Lung (tissue), 12 donors: ENCODE results near the gene CLDN4. TPM values are rescaled to one million over a fixed set of nuclear protein-coding genes. Genes with fewer than 3 reads are reported as not detected.
A peak's percentile ranks its signal among the peaks of the same experiment; 100 is the strongest.
"Not testable (repeated sequence)": the region's sequence is repeated elsewhere in the genome, so short reads cannot be mapped to it uniquely, and the experiment has no call there.

ENCODE experiments used
- ATAC-seq: fragments of 200-7000 bp; cut with Tn5 transposase; one replicate; pipeline ENCODE4 v1.9.1; 2020; ENCODE audit warnings: moderate number of reproducible peaks; ENCODE audit not compliant: insufficient read depth, low FRiP score
- DNase-seq, 3 donors: peaks; one replicate each; pipeline ENCODE4 v3.0.0-alpha.2; 2013 to 2017
- H3K27ac ChIP-seq, 2 donors: one replicate each; pipeline ENCODE4 v1.5.1; 2013; ENCODE audit warnings: mild to moderate bottlenecking in 2 of 2, moderate library complexity in 2 of 2, control low read depth in 1 of 2, inconsistent platforms in 1 of 2, low read depth in 1 of 2, low read length in 1 of 2
- H3K27me3 ChIP-seq, 3 donors: one replicate each; pipeline ENCODE4 v1.5.1; 2013; ENCODE audit warnings: low read length in 2 of 3; ENCODE audit not compliant: control insufficient read depth in 3 of 3, insufficient read depth in 3 of 3
- H3K36me3 ChIP-seq, 4 donors: one replicate each; pipeline ENCODE4 v1.5.1; 2013; ENCODE audit warnings: low read length in 4 of 4, mild to moderate bottlenecking in 1 of 4, moderate library complexity in 1 of 4; ENCODE audit not compliant: control insufficient read depth in 4 of 4, insufficient read depth in 4 of 4
- H3K4me1 ChIP-seq, 5 donors: one replicate each; pipeline ENCODE4 v1.5.1; 2013; ENCODE audit warnings: low read length in 5 of 5, mild to moderate bottlenecking in 2 of 5, moderate library complexity in 1 of 5; ENCODE audit not compliant: control insufficient read depth in 5 of 5, insufficient read depth in 5 of 5
- H3K4me3 ChIP-seq: one replicate; pipeline ENCODE4 v1.5.1; 2013; ENCODE audit warnings: mild to moderate bottlenecking, control low read depth, moderate library complexity
- H3K9ac ChIP-seq, 2 donors: one replicate each; pipeline ENCODE4 v1.5.1; 2013; ENCODE audit warnings: low read length in 2 of 2, control low read depth in 1 of 2; ENCODE audit not compliant: insufficient read depth in 1 of 2
- H3K9me3 ChIP-seq, 4 donors: one replicate each; pipeline ENCODE4 v1.5.1; 2013; ENCODE audit warnings: low read length in 3 of 4, mild to moderate bottlenecking in 1 of 4, moderate library complexity in 1 of 4; ENCODE audit not compliant: control insufficient read depth in 4 of 4, insufficient read depth in 3 of 4
- WGBS, 2 donors: extraction: QIAGEN DNeasy Blood & Tissue Kit; methylation state at CpG; one replicate each; pipeline ENCODE4 v1.1.7; 2013; 5-methylcytosine and 5-hydroxymethylcytosine counted together
- polyA plus RNA-seq, 2 donors: library from polyadenylated mRNA; stranded (reverse); fragments of 200-250 nt; gene quantifications; one replicate each; pipeline ENCODE4 v1.2.1, GENCODE V29; 2013
- total RNA-seq, 2 donors: library from RNA; depleted of rRNA in 1 of 2; stranded (reverse); fragments of >200 nt in 1 of 2; gene quantifications; one replicate each; pipeline ENCODE4 v1.2.1, GENCODE V29; 2014 to 2021
- TF ChIP-seq, protein P1 (sequence below): IDR thresholded peaks from 2 replicates; pipeline ENCODE4 v1.5.1; 2012; ENCODE audit warnings: mild to moderate bottlenecking; ENCODE audit errors: control extremely low read depth, extremely low read depth
- donor health status: control.
- donor health status: control.
- donor health status: Bipolar disorder and iron deficiency.
- donor health status: healthy.
- donor health status: DM: yes; HTN: yes; CAD: no.

The CLDN4 gene
- total and polyA plus RNA-seq, 4 donors: 99.8 to 169 (median 152) TPM

DNA sequence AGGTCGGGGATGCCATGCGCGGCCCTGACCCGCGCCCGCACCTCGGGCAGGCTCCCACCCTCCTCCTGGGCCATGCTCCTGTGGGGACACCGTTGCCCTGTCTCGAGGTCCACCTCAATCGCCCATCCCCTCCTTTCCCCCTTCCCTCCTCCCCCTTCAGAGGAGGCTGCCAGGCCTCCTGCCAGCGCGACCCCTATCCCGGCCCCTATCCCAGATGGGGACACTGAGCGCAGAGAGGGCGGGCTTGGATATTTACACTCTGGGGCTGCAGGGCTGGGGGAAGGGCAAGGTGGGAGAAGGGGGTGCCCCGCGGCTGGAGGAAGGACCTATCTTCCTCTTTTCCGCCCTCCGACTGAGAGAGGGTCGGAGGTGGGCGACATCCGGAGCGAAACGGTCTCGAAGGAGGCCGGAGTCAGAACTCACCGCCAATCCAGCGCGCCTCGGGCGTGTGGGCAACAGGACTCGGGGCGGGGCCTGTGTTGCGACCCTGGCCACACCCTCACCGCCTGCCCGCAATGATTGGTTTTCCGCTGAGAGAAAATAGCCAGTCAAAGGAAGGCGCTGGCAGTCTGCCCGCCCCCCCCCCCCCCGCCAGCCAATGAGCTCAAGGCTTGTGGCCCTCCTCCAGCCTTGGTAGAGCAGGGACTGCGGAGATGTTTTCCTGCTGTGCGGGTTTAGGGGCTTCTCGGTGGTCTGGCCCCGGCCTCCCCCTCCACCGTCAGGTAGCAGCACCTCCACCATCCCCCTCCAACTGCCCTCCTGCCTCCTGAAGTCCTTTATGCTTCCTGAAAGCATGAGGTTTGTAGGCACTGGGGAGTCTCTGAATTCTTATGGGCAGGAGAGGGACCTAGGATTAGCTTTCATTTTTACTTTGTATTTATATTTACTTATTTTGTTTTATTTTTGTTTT is 11.5 kb downstream of the CLDN4 start, which contains the start of gene METTL27:
METTL27 (minus strand) TSS at position 450 of the 910 bp plus-strand sequence; CDS start at position 74, 376 bp downstream.
- Histone ChIP-seq H3K36me3 (no peaks in the 10 kb centered on the region), H3K4me3 (peak within 1 kb of the TSS; percentile 58), H3K4me1 (peaks cover 0 to 7% (median 3%) of the 10 kb centered on the region in 5 donors), H3K27me3 (no peaks in the 10 kb centered on the region), H3K9ac (peak within 1 kb of the TSS; percentile 41 to 87), H3K9me3 (no peaks in the 10 kb centered on the region), H3K27ac (peak within 1 kb of the TSS in 1 of 2 donors; percentile 89)
- ATAC-seq (peak; percentile 92), DNase-seq (peak; percentile 96 to 98 (median 97))
- TF ChIP-seq, protein P1, sequence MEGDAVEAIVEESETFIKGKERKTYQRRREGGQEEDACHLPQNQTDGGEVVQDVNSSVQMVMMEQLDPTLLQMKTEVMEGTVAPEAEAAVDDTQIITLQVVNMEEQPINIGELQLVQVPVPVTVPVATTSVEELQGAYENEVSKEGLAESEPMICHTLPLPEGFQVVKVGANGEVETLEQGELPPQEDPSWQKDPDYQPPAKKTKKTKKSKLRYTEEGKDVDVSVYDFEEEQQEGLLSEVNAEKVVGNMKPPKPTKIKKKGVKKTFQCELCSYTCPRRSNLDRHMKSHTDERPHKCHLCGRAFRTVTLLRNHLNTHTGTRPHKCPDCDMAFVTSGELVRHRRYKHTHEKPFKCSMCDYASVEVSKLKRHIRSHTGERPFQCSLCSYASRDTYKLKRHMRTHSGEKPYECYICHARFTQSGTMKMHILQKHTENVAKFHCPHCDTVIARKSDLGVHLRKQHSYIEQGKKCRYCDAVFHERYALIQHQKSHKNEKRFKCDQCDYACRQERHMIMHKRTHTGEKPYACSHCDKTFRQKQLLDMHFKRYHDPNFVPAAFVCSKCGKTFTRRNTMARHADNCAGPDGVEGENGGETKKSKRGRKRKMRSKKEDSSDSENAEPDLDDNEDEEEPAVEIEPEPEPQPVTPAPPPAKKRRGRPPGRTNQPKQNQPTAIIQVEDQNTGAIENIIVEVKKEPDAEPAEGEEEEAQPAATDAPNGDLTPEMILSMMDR: no peak
- WGBS, 2 donors: 7% methylated on average over 31 to 44 of the region's 45 CpGs

DNA sequence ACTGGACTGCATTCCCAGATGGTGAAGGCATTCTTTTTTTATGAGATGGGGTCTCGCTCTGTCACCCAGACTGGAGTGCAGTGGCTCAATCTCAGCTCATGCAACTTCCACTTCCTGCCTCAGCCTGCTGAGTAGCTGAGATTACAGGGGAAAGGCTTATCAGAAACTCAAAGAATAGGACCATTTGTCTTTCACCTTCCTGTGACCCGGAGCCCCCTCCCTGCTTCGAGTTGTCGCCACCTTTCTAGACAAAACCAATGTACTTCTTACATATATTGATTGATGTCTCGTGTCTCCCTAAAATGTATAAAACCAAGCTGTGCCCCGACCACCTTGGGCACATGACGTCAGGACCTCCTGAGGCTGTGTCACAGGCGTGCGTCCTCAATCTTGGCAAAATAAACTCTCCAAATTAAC is 13.3 kb downstream of the CLDN4 start:
- peaks cover 0 to 7% (median 3%) of the 10 kb centered on the region in 5 donors for H3K4me1 ChIP-seq
- no peak overlapping the region for H3K27ac ChIP-seq
- no peak overlapping the region for H3K4me3 ChIP-seq
- no peaks in the 10 kb centered on the region for H3K36me3 ChIP-seq
- DNase-seq (peak in 1 of 3 donors; percentile 28), ATAC-seq (no peak)
- 11 to 23% methylated on average over 9 of the region's 9 CpGs for WGBS, 2 donors
- H3K9me3 ChIP-seq: no peaks in the 10 kb centered on the region
- H3K9ac ChIP-seq: no peak overlapping the region
- TF ChIP-seq, protein P1: no peak
- H3K27me3 ChIP-seq: no peaks in the 10 kb centered on the region

DNA sequence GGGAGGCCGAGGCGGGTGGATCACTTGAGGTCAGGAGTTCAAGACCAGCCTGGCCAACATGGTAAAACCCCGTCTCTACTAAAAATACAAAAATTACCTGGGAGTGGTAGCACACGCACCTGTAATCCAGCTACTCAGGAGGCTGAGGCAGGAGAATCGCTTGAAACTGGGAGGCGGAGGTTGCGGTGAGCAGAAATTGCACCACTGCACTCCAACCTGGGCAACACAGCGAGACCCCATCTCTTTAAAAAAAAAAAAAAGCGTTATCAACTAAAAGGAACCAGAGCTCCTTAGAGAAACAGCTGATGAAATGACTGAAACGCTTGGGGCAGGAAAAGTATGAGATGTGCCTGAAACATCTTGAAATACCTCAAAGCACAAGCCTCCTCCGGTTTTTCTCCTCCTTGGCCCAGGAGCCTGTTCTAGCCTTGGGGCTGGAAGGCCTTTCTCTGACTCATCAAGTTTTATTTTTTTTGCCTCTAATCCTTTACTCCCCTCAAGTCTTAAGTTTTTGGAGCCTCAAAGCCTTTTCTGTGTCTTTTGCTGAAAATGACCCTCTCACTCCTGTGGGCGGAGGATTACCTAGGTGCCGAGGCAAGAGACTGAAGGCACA is 14.2 kb downstream of the CLDN4 start:
- ATAC-seq (no peak), DNase-seq (no peak)
- Histone ChIP-seq H3K9ac (no peak overlapping the region), H3K4me1 (peaks cover 0 to 7% (median 3%) of the 10 kb centered on the region in 5 donors), H3K27me3 (no peaks in the 10 kb centered on the region), H3K27ac (no peak overlapping the region), H3K36me3 (no peaks in the 10 kb centered on the region), H3K4me3 (no peak overlapping the region), H3K9me3 (no peaks in the 10 kb centered on the region)
- 83 to 88% methylated on average over 13 of the region's 13 CpGs for WGBS, 2 donors
- TF ChIP-seq, protein P1: no peak

DNA sequence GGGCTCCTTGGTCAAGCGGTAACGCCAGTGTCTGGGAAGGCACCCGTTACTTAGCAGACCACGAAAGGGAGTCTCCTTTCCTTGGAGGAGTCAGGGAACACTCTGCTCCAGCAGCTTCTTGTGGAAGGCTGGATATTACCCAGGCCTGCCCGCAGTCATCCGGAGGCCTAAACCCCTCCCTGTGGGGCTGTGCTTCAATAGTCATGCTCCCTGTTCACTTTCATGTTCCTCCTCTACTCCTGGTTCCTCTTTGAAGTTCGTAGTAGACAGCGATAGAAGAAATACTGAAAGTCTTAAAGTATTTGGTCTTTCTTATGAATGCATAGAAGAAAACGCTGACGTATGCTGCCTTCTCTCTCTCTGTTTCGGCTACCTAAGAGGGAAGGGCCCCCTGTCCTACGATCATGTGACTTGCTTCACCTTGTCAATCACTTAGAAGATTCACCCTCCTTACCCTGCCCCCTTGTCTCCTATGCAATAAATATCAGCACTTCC is 15.0 kb downstream of the CLDN4 start:
- H3K9me3 ChIP-seq, H3K4me1 ChIP-seq, H3K36me3 ChIP-seq, DNase-seq, H3K4me3 ChIP-seq, H3K9ac ChIP-seq, H3K27me3 ChIP-seq, ATAC-seq, H3K27ac ChIP-seq: not testable (repeated sequence)
- WGBS, 2 donors: 60 to 65% methylated on average over 12 of the region's 12 CpGs
